Measurements from ENCODE around the gene UBTF. TPM values are rescaled to one million over a fixed set of nuclear protein-coding genes. Genes with fewer than 3 reads are reported as not detected.

The UBTF gene
- total and polyA plus RNA-seq, 9 donors: 29.6 to 128 (median 81.5) TPM

DNA sequence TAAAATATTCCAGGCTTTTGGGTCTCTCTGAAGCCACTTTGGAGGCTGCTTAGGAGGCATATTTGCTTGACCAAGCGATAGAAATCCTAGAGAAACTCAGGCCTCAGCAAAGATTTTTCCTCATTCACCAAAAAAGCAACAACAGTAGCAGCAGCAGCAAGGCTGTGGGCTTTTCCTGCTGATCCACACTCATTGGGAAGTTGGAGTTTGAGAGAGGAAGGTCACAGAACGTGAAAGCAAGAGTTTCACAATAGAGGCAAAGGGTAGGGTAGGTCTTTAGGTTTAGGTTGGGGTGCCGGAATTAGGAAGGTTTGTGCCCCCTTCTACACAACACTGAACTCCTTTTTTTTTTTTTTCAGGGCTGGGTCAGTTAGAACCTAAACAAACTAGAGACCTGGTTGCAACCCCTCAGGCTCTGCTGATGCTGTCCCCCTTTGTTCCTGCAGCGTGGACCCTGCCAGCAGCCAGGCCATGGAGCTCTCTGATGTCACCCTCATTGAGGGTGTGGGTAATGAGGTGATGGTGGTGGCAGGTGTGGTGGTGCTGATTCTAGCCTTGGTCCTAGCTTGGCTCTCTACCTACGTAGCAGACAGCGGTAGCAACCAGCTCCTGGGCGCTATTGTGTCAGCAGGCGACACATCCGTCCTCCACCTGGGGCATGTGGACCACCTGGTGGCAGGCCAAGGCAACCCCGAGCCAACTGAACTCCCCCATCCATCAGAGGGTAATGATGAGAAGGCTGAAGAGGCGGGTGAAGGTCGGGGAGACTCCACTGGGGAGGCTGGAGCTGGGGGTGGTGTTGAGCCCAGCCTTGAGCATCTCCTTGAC is 30.7 kb downstream of the UBTF start:
- no peak overlapping the region for H3K27ac ChIP-seq

DNA sequence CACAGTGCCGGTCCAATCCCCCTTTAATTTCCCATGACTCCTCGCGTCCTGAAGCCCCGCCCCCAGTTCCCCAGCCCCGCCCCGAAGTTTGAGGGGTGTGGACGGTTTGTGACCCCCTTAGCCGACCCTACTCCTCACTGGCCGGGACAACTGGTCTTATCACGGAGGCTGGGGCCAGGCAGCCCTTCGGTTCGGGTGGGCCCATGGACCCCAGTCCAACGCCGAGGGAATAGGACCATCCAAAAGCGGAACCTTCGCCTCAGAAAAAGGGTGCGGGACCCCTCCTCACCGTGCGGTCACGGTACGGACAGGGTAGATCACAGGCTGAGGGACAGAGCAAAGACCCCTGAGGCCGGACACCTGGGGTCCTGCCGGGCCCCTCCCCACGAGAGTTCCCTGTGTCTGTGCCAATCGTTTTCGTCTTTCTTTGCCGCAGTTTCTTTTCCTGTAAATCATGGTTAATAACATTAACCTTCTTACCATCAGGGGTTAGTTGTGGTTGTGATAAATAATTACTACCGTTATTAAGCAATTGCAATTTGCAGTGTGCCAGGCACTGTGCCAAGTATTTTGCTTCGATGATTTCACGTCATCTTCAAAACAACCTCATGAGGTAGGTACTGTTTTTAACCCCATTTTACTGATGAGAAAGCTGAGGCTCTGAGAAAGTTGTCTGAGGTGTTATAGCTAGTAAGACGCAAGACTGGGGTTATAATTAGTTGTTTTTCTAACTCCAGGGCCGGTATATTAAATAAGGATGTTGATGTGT is 32.2 kb downstream of the UBTF start:
- peak; percentile 13 for TF ChIP-seq POLR2A (IDR thresholded peaks at IDR 0.05)
- no peak for TF ChIP-seq EP300 (IDR thresholded peaks at IDR 0.05)
- H3K27me3 ChIP-seq: no peaks in the 10 kb centered on the region
- DNase-seq: peak in 1 of 5 donors; percentile 67
- H3K4me3 ChIP-seq: peak overlapping the region; percentile 83
- no peaks in the 10 kb centered on the region for H3K36me3 ChIP-seq
- intact Hi-C loops (cut with DNase I): no loop called here
- H3K9me3 ChIP-seq: no peaks in the 10 kb centered on the region
- H3K27ac ChIP-seq: peak overlapping the region; percentile 84 to 98
- H3K4me1 ChIP-seq (ENCODE audit: insufficient read depth): peaks cover 1% of the 10 kb centered on the region
- WGBS, 3 donors: 2% methylated on average over 32 of the region's 32 CpGs

More for the DNA sequence above, 30.7 kb downstream of the UBTF start:
- Histone ChIP-seq H3K9me3 (no peaks in the 10 kb centered on the region), H3K27me3 (no peaks in the 10 kb centered on the region), H3K4me1 (ENCODE audit: insufficient read depth) (peaks cover 1% of the 10 kb centered on the region), H3K4me3 (no peak overlapping the region), H3K36me3 (no peaks in the 10 kb centered on the region)
- DNase-seq: no peak
- intact Hi-C loops (cut with DNase I): no loop called here
- 76 to 84% (median 83%) methylated on average over 12 of the region's 12 CpGs for WGBS, 3 donors
- TF ChIP-seq EP300 (IDR thresholded peaks at IDR 0.05) (no peak), POLR2A (IDR thresholded peaks at IDR 0.05) (no peak)
- TF ChIP-seq, protein P1, sequence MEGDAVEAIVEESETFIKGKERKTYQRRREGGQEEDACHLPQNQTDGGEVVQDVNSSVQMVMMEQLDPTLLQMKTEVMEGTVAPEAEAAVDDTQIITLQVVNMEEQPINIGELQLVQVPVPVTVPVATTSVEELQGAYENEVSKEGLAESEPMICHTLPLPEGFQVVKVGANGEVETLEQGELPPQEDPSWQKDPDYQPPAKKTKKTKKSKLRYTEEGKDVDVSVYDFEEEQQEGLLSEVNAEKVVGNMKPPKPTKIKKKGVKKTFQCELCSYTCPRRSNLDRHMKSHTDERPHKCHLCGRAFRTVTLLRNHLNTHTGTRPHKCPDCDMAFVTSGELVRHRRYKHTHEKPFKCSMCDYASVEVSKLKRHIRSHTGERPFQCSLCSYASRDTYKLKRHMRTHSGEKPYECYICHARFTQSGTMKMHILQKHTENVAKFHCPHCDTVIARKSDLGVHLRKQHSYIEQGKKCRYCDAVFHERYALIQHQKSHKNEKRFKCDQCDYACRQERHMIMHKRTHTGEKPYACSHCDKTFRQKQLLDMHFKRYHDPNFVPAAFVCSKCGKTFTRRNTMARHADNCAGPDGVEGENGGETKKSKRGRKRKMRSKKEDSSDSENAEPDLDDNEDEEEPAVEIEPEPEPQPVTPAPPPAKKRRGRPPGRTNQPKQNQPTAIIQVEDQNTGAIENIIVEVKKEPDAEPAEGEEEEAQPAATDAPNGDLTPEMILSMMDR (IDR thresholded peaks at IDR 0.05): no peak

DNA sequence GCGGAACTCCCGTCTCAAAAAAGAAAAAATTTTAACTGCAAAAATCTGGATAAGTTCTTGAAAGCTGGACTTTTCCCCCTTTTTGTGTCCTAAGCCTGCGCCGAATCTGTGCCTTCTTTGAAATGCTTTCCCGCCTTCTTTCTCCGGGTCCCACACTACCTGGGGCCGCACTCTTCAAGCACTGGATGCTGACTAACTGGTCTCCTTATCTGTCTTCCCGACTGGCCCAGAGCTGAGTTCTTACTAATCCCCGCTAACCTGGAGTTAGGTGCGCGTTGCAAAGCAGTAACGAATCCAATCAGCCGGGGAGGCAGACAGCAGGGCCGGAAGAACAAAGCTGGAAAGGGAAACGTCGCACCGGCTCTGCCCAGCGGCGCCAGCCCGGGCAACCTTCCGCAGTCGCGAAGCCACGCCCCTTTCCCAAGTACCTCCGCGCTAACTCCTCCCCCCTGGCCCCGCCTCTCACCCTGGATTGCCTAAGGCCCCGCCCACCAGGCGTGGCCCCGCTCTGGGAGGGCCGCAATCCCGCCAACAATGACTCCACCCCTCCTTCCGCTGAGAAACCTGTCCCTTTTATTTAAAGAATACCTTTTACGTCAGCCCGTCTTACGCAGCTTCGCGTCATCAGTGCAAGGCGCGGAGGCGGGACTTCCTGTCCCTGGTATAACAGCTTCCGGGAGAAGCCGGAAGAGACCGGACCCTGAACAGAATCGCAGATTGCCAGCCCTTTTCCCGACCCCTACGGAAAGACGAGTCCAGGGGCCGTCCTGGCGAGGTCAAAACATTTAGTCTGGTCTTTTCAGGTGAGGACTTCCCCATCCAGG is 33.0 kb downstream of the UBTF start, which contains the start of gene TMUB2:
Gene TMUB2 (plus strand): TSS at position 666 of the 824 bp plus-strand sequence. CDS start 737 bp downstream, outside the sequence.
- intact Hi-C loops (cut with DNase I): no loop called here
- Histone ChIP-seq H3K9me3 (no peaks in the 10 kb centered on the region), H3K4me3 (peak within 1 kb of the TSS; percentile 83), H3K27ac (peak within 1 kb of the TSS; percentile 84 to 98), H3K27me3 (no peaks in the 10 kb centered on the region), H3K36me3 (no peaks in the 10 kb centered on the region), H3K4me1 (ENCODE audit: insufficient read depth) (peaks cover 1% of the 10 kb centered on the region)
- peak; percentile 99 to 100 (median 99) for DNase-seq
- TF ChIP-seq EP300 (IDR thresholded peaks at IDR 0.05) (peak; percentile 80), POLR2A (IDR thresholded peaks at IDR 0.05) (peak; percentile 71)
- TF ChIP-seq, protein P1 (IDR thresholded peaks at IDR 0.05): no peak
- WGBS, 3 donors: 0 to 1% (median 0%) methylated on average over 43 to 50 of the region's 50 CpGs

DNA sequence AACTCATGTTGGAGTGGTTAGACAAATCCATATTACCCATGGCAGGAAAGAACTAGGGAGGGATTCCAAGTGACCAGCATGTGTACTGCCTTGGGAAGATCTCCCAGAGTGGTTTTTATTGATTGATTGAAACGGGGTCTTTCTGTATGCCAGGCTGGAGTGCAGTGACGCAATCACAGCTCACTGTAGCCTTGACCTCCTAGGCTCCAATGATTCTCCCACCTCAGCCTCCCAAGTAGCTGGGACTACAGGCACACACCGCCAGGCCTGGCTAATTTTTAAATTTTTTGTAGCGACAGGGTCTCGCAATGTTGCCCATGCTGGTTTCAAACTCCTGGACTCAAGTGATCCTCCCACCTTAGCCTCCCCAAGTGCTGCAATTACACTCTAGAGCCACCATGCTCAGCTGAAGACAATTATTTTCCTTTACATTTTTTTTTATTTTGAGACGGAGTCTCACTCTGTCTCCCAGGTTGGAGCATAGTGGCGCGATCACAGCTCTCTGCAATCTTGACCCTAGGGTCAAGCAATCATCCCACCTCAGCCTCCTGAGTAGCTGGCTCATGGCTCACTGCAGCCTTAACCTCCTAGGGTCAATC is 35.2 kb downstream of the UBTF start:
- TF ChIP-seq, protein P1 (IDR thresholded peaks at IDR 0.05): no peak
- no peak for TF ChIP-seq POLR2A (IDR thresholded peaks at IDR 0.05)
- TF ChIP-seq EP300 (IDR thresholded peaks at IDR 0.05): no peak
- H3K4me3 ChIP-seq: no peak overlapping the region
- no peaks in the 10 kb centered on the region for H3K27me3 ChIP-seq
- H3K9me3 ChIP-seq: no peaks in the 10 kb centered on the region
- H3K36me3 ChIP-seq: no peaks in the 10 kb centered on the region
- DNase-seq: no peak
- no peak overlapping the region for H3K27ac ChIP-seq
- 79 to 84% (median 82%) methylated on average over 8 of the region's 8 CpGs for WGBS, 3 donors
- peaks cover 1% of the 10 kb centered on the region for H3K4me1 ChIP-seq (ENCODE audit: insufficient read depth)
- intact Hi-C loops (cut with DNase I): no loop called here

All from ovary (tissue), 9 donors.